Lung (tissue), 12 donors: ENCODE data around the gene RASL12. TPM values are rescaled to one million over a fixed set of nuclear protein-coding genes. Genes with fewer than 3 reads are reported as not detected.
A peak's percentile ranks its signal among the peaks of the same experiment; 100 is the strongest.

Experiments used
- ATAC-seq: fragments of 200-7000 bp; cut with Tn5 transposase; one replicate; pipeline ENCODE4 v1.9.1; 2020; ENCODE audit warnings: moderate number of reproducible peaks; ENCODE audit not compliant: insufficient read depth, low FRiP score
- DNase-seq, 3 donors: peaks; one replicate each; pipeline ENCODE4 v3.0.0-alpha.2; 2013 to 2017
- H3K27ac ChIP-seq, 2 donors: one replicate each; pipeline ENCODE4 v1.5.1; 2013; ENCODE audit warnings: mild to moderate bottlenecking in 2 of 2, moderate library complexity in 2 of 2, control low read depth in 1 of 2, inconsistent platforms in 1 of 2, low read depth in 1 of 2, low read length in 1 of 2
- H3K27me3 ChIP-seq, 3 donors: one replicate each; pipeline ENCODE4 v1.5.1; 2013; ENCODE audit warnings: low read length in 2 of 3; ENCODE audit not compliant: control insufficient read depth in 3 of 3, insufficient read depth in 3 of 3
- H3K36me3 ChIP-seq, 4 donors: one replicate each; pipeline ENCODE4 v1.5.1; 2013; ENCODE audit warnings: low read length in 4 of 4, mild to moderate bottlenecking in 1 of 4, moderate library complexity in 1 of 4; ENCODE audit not compliant: control insufficient read depth in 4 of 4, insufficient read depth in 4 of 4
- H3K4me1 ChIP-seq, 5 donors: one replicate each; pipeline ENCODE4 v1.5.1; 2013; ENCODE audit warnings: low read length in 5 of 5, mild to moderate bottlenecking in 2 of 5, moderate library complexity in 1 of 5; ENCODE audit not compliant: control insufficient read depth in 5 of 5, insufficient read depth in 5 of 5
- H3K4me3 ChIP-seq: one replicate; pipeline ENCODE4 v1.5.1; 2013; ENCODE audit warnings: mild to moderate bottlenecking, control low read depth, moderate library complexity
- H3K9ac ChIP-seq, 2 donors: one replicate each; pipeline ENCODE4 v1.5.1; 2013; ENCODE audit warnings: low read length in 2 of 2, control low read depth in 1 of 2; ENCODE audit not compliant: insufficient read depth in 1 of 2
- H3K9me3 ChIP-seq, 4 donors: one replicate each; pipeline ENCODE4 v1.5.1; 2013; ENCODE audit warnings: low read length in 3 of 4, mild to moderate bottlenecking in 1 of 4, moderate library complexity in 1 of 4; ENCODE audit not compliant: control insufficient read depth in 4 of 4, insufficient read depth in 3 of 4
- CTCF ChIP-seq: IDR thresholded peaks from 2 replicates; pipeline ENCODE4 v1.5.1; 2012; ENCODE audit warnings: mild to moderate bottlenecking; ENCODE audit errors: control extremely low read depth, extremely low read depth
- WGBS, 2 donors: extraction: QIAGEN DNeasy Blood & Tissue Kit; methylation state at CpG; one replicate each; pipeline ENCODE4 v1.1.7; 2013; 5-methylcytosine and 5-hydroxymethylcytosine counted together
- polyA plus RNA-seq, 2 donors: library from polyadenylated mRNA; stranded (reverse); fragments of 200-250 nt; gene quantifications; one replicate each; pipeline ENCODE4 v1.2.1, GENCODE V29; 2013
- total RNA-seq, 2 donors: library from RNA; depleted of rRNA in 1 of 2; stranded (reverse); fragments of >200 nt in 1 of 2; gene quantifications; one replicate each; pipeline ENCODE4 v1.2.1, GENCODE V29; 2014 to 2021
- donor health status: control.
- donor health status: control.
- donor health status: Bipolar disorder and iron deficiency.
- donor health status: healthy.
- donor health status: DM: yes; HTN: yes; CAD: no.

The RASL12 gene
- total and polyA plus RNA-seq, 4 donors: 13.8 to 75.7 (median 23.2) TPM

- Histone ChIP-seq H3K9me3 (no peaks in the 10 kb centered on the region), H3K36me3 (peaks cover 0 to 44% (median 15%) of the 10 kb centered on the region in 4 donors), H3K9ac (no peak overlapping the region), H3K4me3 (no peak overlapping the region), H3K27me3 (no peaks in the 10 kb centered on the region), H3K27ac (no peak overlapping the region), H3K4me1 (peaks cover 0 to 46% (median 14%) of the 10 kb centered on the region in 5 donors)
- ATAC-seq (no peak), DNase-seq (no peak)
- 85 to 87% methylated on average over 2 of the region's 2 CpGs for WGBS, 2 donors
- TF ChIP-seq CTCF: no peak
These were observed 16.5 kb downstream of the RASL12 start for GRCh38 chr15:65051266-65051665.

- 33 to 35% methylated on average over 4 of the region's 4 CpGs for WGBS, 2 donors
- H3K9me3 ChIP-seq: no peaks in the 10 kb centered on the region
- no peak for TF ChIP-seq CTCF
- no peaks in the 10 kb centered on the region for H3K27me3 ChIP-seq
- peaks cover 3 to 41% (median 10%) of the 10 kb centered on the region in 5 donors for H3K4me1 ChIP-seq
- no peak overlapping the region for H3K9ac ChIP-seq
- no peak overlapping the region for H3K27ac ChIP-seq
- no peak for ATAC-seq
- H3K36me3 ChIP-seq: peaks cover 0 to 34% (median 13%) of the 10 kb centered on the region in 4 donors
- no peak for DNase-seq
- H3K4me3 ChIP-seq: no peak overlapping the region
These were observed 17.5 kb downstream of the RASL12 start for GRCh38 chr15:65050270-65050669.

- DNase-seq (peak; percentile 83 to 85 (median 83)), ATAC-seq (peak; percentile 67)
- 4 to 9% methylated on average over 19 of the region's 19 CpGs for WGBS, 2 donors
- no peak for TF ChIP-seq CTCF
- Histone ChIP-seq H3K36me3 (peaks cover 0 to 31% (median 11%) of the 10 kb centered on the region in 4 donors), H3K27ac (no peak overlapping the region), H3K27me3 (no peaks in the 10 kb centered on the region), H3K9ac (no peak overlapping the region), H3K9me3 (no peaks in the 10 kb centered on the region), H3K4me1 (peaks cover 5 to 39% (median 9%) of the 10 kb centered on the region in 5 donors), H3K4me3 (no peak overlapping the region)
These were observed 18.4 kb downstream of the RASL12 start for GRCh38 chr15:65049418-65049840.

GRCh38 chr15:65048241-65048640 lies 19.6 kb downstream of the RASL12 start:
- no peak overlapping the region for H3K9ac ChIP-seq
- H3K36me3 ChIP-seq: peaks cover 0 to 24% (median 6%) of the 10 kb centered on the region in 4 donors
- no peak for TF ChIP-seq CTCF
- no peaks in the 10 kb centered on the region for H3K9me3 ChIP-seq
- H3K4me1 ChIP-seq: peaks cover 5 to 33% (median 9%) of the 10 kb centered on the region in 5 donors
- WGBS, 2 donors: 68 to 83% methylated on average over 2 of the region's 2 CpGs
- no peak overlapping the region for H3K27ac ChIP-seq
- H3K4me3 ChIP-seq: no peak overlapping the region
- ATAC-seq (no peak), DNase-seq (peak in 2 of 3 donors; percentile 89 to 93)
- H3K27me3 ChIP-seq: no peaks in the 10 kb centered on the region
